Gastrocnemius medialis (tissue), 4 donors: ENCODE data around the gene ZFR. TPM values are rescaled to one million over a fixed set of nuclear protein-coding genes. Genes with fewer than 3 reads are reported as not detected.

Experiments used
- ATAC-seq, 2 donors: fragments of 150-250 bp; one replicate each; pipeline ENCODE4 v1.9.1; 2016
- DNase-seq, 2 donors: peaks; one replicate each; pipeline ENCODE4 v3.0.0-alpha.2; 2019
- H3K27ac ChIP-seq, 4 donors: fragments of 200-600 bp; sonication (generic); 1 replicate in 1 of 4; 2 replicates in 3 of 4; pipeline ENCODE4 v1.5.1; 2016 to 2018; ENCODE audit warnings: mild to moderate bottlenecking in 2 of 4, moderate library complexity in 1 of 4
- H3K27me3 ChIP-seq, 3 donors: fragments of 200-600 bp; sonication (generic) in 2 of 3; 1 replicate in 1 of 3; 2 replicates in 2 of 3; pipeline versions ENCODE4 v1.5.1 to v1.6.0; 2016 to 2019; ENCODE audit warnings: mild to moderate bottlenecking in 1 of 3, moderate library complexity in 1 of 3
- H3K36me3 ChIP-seq, 2 donors: fragments of 200-600 bp; sonication (generic) in 1 of 2; one replicate each; pipeline ENCODE4 v1.5.1; 2017 to 2018
- H3K4me1 ChIP-seq, 2 donors: fragments of 200-600 bp; sonication (generic) in 1 of 2; one replicate each; pipeline ENCODE4 v1.5.1; 2016 to 2017; ENCODE audit warnings: mild to moderate bottlenecking in 2 of 2
- H3K4me3 ChIP-seq, 4 donors: fragments of 200-600 bp; sonication (generic) in 3 of 4; 1 replicate in 1 of 4; 2 replicates in 3 of 4; pipeline ENCODE4 v1.5.1; 2016 to 2019; ENCODE audit warnings: mild to moderate bottlenecking in 2 of 4
- H3K9me3 ChIP-seq, 3 donors: fragments of 200-600 bp; sonication (generic) in 2 of 3; 1 replicate in 1 of 3; 2 replicates in 2 of 3; pipeline ENCODE4 v1.5.1; 2016 to 2019
- CTCF ChIP-seq, 5 experiments: fragments of 450-650 bp in 3 of 5; fragments of 200-600 bp in 2 of 5; sonication (generic) in 2 of 5; IDR thresholded peaks in 4 of 5; conservative IDR thresholded peaks in 1 of 5; 1 replicate in 4 of 5; 2 replicates in 1 of 5; pipeline ENCODE4 v1.5.1; 2016 to 2019; ENCODE audit warnings: antibody characterized with exemption in 5 of 5, mild to moderate bottlenecking in 3 of 5, moderate library complexity in 3 of 5
- POLR2A ChIP-seq, 2 donors: fragments of 450-650 bp; IDR thresholded peaks; one replicate each; pipeline ENCODE4 v1.6.1; 2017; ENCODE audit warnings: antibody characterized with exemption in 2 of 2, mild to moderate bottlenecking in 2 of 2, moderate library complexity in 2 of 2
- in situ Hi-C, 4 donors: fragments of 200-750 bp; cut with MboI; loops; one replicate each; pipeline versions ENCODE4 v1.15.0 to v1.8.0; 2017; ENCODE audit warnings: low sequenced_read_pairs in 4 of 4
- intact Hi-C: fragments of 100-400 bp; cut with DNase I; formaldehyde crosslinking; loops from one replicate; pipeline ENCODE4 v1.15.1; 2023; ENCODE audit warnings: low total_unique reads
- total RNA-seq, 4 donors: library from RNA; depleted of rRNA; stranded (reverse); fragments of >200 nt; gene quantifications; one replicate each; pipeline versions ENCODE4 v1.1.0 to v1.2.3, GENCODE V29; 2016

Gene ZFR
- total RNA-seq, 4 donors from 2014 or later, result 84.0 to 109 (median 89.4) TPM

- in situ Hi-C loops (loop anchor here in 1 of 4 donors (25.0 kb wide), 1 partner anchor 850 kb away; the partner anchor contains the start of genes C5orf22 and DROSHA), intact Hi-C loops (no loop called here)
- DNase-seq, result no peak
- peaks cover 9 to 90% of the 10 kb centered on the region in 2 donors for H3K36me3 ChIP-seq
- H3K27me3 ChIP-seq, result no peaks in the 10 kb centered on the region
- TF ChIP-seq POLR2A (IDR thresholded peaks at IDR 0.05) (no peak), CTCF (IDR thresholded peaks at IDR 0.05 in 4 of 5, conservative IDR thresholded peaks at IDR 0.05 in 1 of 5) (no peak)
- no peak for ATAC-seq
- no peak overlapping the region for H3K4me3 ChIP-seq
- no peaks in the 10 kb centered on the region for H3K4me1 ChIP-seq
- H3K27ac ChIP-seq, result no peak overlapping the region
- H3K9me3 ChIP-seq, result no peaks in the 10 kb centered on the region
Measured at GRCh38 chr5:32387211-32387610, 57.3 kb downstream of the ZFR start.

GRCh38 chr5:32384621-32385020, 59.9 kb downstream of the ZFR start:
- in situ Hi-C loops, result loop anchor here in 1 of 4 donors (25.0 kb wide), 1 partner anchor 847 kb away; the partner anchor contains the start of genes C5orf22 and DROSHA
- DNase-seq (no peak), ATAC-seq (no peak)
- Histone ChIP-seq H3K27me3 (no peaks in the 10 kb centered on the region), H3K9me3 (no peaks in the 10 kb centered on the region), H3K27ac (no peak overlapping the region), H3K4me3 (no peak overlapping the region), H3K36me3 (peaks cover 9 to 93% of the 10 kb centered on the region in 2 donors), H3K4me1 (no peaks in the 10 kb centered on the region)
- intact Hi-C loops, result no loop called here
- no peak for TF ChIP-seq POLR2A (IDR thresholded peaks at IDR 0.05)
- no peak for TF ChIP-seq CTCF (IDR thresholded peaks at IDR 0.05 in 4 of 5, conservative IDR thresholded peaks at IDR 0.05 in 1 of 5)

- DNase-seq, result no peak
- Histone ChIP-seq H3K4me3 (no peak overlapping the region), H3K27me3 (no peaks in the 10 kb centered on the region), H3K36me3 (peaks cover 4 to 93% of the 10 kb centered on the region in 2 donors), H3K9me3 (no peaks in the 10 kb centered on the region), H3K27ac (no peak overlapping the region), H3K4me1 (no peaks in the 10 kb centered on the region)
- no peak for ATAC-seq
- intact Hi-C loops, result no loop called here
- in situ Hi-C loops, result loop anchor here in 1 of 4 donors (25.0 kb wide), 1 partner anchor 846 kb away; the partner anchor contains the start of genes C5orf22 and DROSHA
- no peak for TF ChIP-seq POLR2A (IDR thresholded peaks at IDR 0.05)
- no peak for TF ChIP-seq CTCF (IDR thresholded peaks at IDR 0.05 in 4 of 5, conservative IDR thresholded peaks at IDR 0.05 in 1 of 5)
Measured at GRCh38 chr5:32383586-32383985, 61.0 kb downstream of the ZFR start.

- intact Hi-C loops (no loop called here), in situ Hi-C loops (loop anchor here in 1 of 4 donors (25.0 kb wide), 1 partner anchor 846 kb away; the partner anchor contains the start of genes C5orf22 and DROSHA)
- H3K4me3 ChIP-seq, result no peak overlapping the region
- DNase-seq, result no peak
- no peak overlapping the region for H3K27ac ChIP-seq
- no peaks in the 10 kb centered on the region for H3K27me3 ChIP-seq
- no peaks in the 10 kb centered on the region for H3K4me1 ChIP-seq
- peaks cover 4 to 93% of the 10 kb centered on the region in 2 donors for H3K36me3 ChIP-seq
- H3K9me3 ChIP-seq, result no peaks in the 10 kb centered on the region
- TF ChIP-seq POLR2A (IDR thresholded peaks at IDR 0.05) (no peak), CTCF (IDR thresholded peaks at IDR 0.05 in 4 of 5, conservative IDR thresholded peaks at IDR 0.05 in 1 of 5) (no peak)
- ATAC-seq, result no peak
Measured at GRCh38 chr5:32383065-32383464, 61.5 kb downstream of the ZFR start.

GRCh38 chr5:32379421-32379820, 65.1 kb downstream of the ZFR start:
- DNase-seq, result no peak
- Histone ChIP-seq H3K9me3 (no peaks in the 10 kb centered on the region), H3K27me3 (no peaks in the 10 kb centered on the region), H3K36me3 (peaks cover 0 to 65% of the 10 kb centered on the region in 2 donors), H3K27ac (no peak overlapping the region), H3K4me1 (no peaks in the 10 kb centered on the region), H3K4me3 (no peak overlapping the region)
- in situ Hi-C loops (loop anchor here in 1 of 4 donors (25.0 kb wide), 1 partner anchor 842 kb away; the partner anchor contains the start of genes C5orf22 and DROSHA), intact Hi-C loops (no loop called here)
- TF ChIP-seq CTCF (IDR thresholded peaks at IDR 0.05 in 4 of 5, conservative IDR thresholded peaks at IDR 0.05 in 1 of 5), result no peak
- TF ChIP-seq POLR2A (IDR thresholded peaks at IDR 0.05), result no peak
- no peak for ATAC-seq
